Neural cell (in vitro differentiated cells): Measurements from ENCODE around the gene TMEM250. TPM values are rescaled to one million over a fixed set of nuclear protein-coding genes. Genes with fewer than 3 reads are reported as not detected.

Experiments
- H2AFZ ChIP-seq: fragments of 200-600, 300-800 bp; sonication (generic), shearing (Covaris generic); 2 replicates; pipeline ENCODE4 v1.6.0; 2014; ENCODE audit warnings: low read depth, mild to moderate bottlenecking, antibody characterized with exemption, low read length, moderate library complexity
- H3F3A ChIP-seq: fragments of 200-600 bp; shearing (Covaris generic); 2 replicates; pipeline ENCODE4 v1.6.1; 2016; ENCODE audit warnings: mild to moderate bottlenecking, moderate library complexity, mixed read lengths, antibody characterized with exemption, low read length; ENCODE audit not compliant: insufficient read depth, poor library complexity, severe bottlenecking
- H3K27ac ChIP-seq: fragments of 200-600, 300-800 bp; sonication (generic), shearing (Covaris generic); 2 replicates; pipeline ENCODE4 v1.5.1; 2014; ENCODE audit warnings: mild to moderate bottlenecking, low read length, moderate library complexity
- H3K27me3 ChIP-seq: fragments of 300-800, 200-600 bp; sonication (generic), shearing (Covaris generic); 2 replicates; pipeline ENCODE4 v1.6.0; 2014; ENCODE audit warnings: mild to moderate bottlenecking, low read depth, low read length, moderate library complexity; ENCODE audit not compliant: insufficient read depth
- H3K36me3 ChIP-seq: fragments of 300-800, 200-600 bp; sonication (generic), shearing (Covaris generic); 2 replicates; pipeline ENCODE4 v1.5.1; 2014; ENCODE audit warnings: mild to moderate bottlenecking, antibody characterized with exemption, low read length, moderate library complexity; ENCODE audit not compliant: insufficient read depth
- H3K4me2 ChIP-seq: fragments of 300-800, 200-600 bp; sonication (generic), shearing (Covaris generic); 2 replicates; pipeline ENCODE4 v1.6.0; 2014; ENCODE audit warnings: mild to moderate bottlenecking, low read length
- H3K4me3 ChIP-seq: fragments of 300-800, 200-600 bp; sonication (generic), shearing (Covaris generic); 2 replicates; pipeline ENCODE4 v1.5.1; 2014; ENCODE audit warnings: mild to moderate bottlenecking, low read length, moderate library complexity
- H3K79me2 ChIP-seq: fragments of 200-600 bp; shearing (Covaris generic); replicated peaks from 2 replicates; pipeline ENCODE4 v1.6.0; 2014; ENCODE audit warnings: mild to moderate bottlenecking, low read length, moderate library complexity; ENCODE audit not compliant: insufficient read depth
- H3K9ac ChIP-seq: fragments of 300-800, 200-600 bp; sonication (generic), shearing (Covaris generic); 2 replicates; pipeline ENCODE4 v1.6.1; 2016; ENCODE audit warnings: mild to moderate bottlenecking, low read length, mixed read lengths
- H3K9me2 ChIP-seq: fragments of 200-600 bp; shearing (Covaris generic); 2 replicates; pipeline ENCODE4 v1.6.1; 2016; ENCODE audit warnings: mild to moderate bottlenecking, low read length, mixed read lengths; ENCODE audit not compliant: insufficient read depth
- H3K9me3 ChIP-seq: fragments of 200-600, 300-800 bp; sonication (generic), shearing (Covaris generic); 2 replicates; pipeline ENCODE4 v1.6.1; 2016; ENCODE audit warnings: mild to moderate bottlenecking, mixed run types, low read length, moderate library complexity, mixed read lengths
- H4K20me1 ChIP-seq: fragments of 200-600 bp; shearing (Covaris generic); 2 replicates; pipeline ENCODE4 v1.6.1; 2016; ENCODE audit warnings: mild to moderate bottlenecking, mixed run types; ENCODE audit not compliant: insufficient read depth
- EP300 ChIP-seq: fragments of 450-650 bp; conservative IDR thresholded peaks from 2 replicates; pipeline ENCODE4 v1.6.1; 2014; ENCODE audit warnings: antibody characterized with exemption, mild to moderate bottlenecking, moderate library complexity; ENCODE audit not compliant: poor library complexity, severe bottlenecking
- EZH2 ChIP-seq: fragments of 200-600, 300-800 bp; shearing (Covaris generic), sonication (generic); IDR thresholded peaks from 2 replicates; pipeline ENCODE4 v1.6.1; 2014; ENCODE audit warnings: antibody characterized with exemption, low read length, borderline replicate concordance, mild to moderate bottlenecking; ENCODE audit not compliant: insufficient read depth, poor library complexity, severe bottlenecking
- MXI1 ChIP-seq: fragments of 450-650 bp; conservative IDR thresholded peaks from 2 replicates; pipeline ENCODE4 v1.6.1; 2014; ENCODE audit warnings: antibody characterized with exemption, mild to moderate bottlenecking; ENCODE audit not compliant: poor library complexity, severe bottlenecking
- POLR2AphosphoS5 ChIP-seq: IDR thresholded peaks from 2 replicates; pipeline ENCODE4 v1.6.1; 2012
- RAD21 ChIP-seq: fragments of 450-650 bp; conservative IDR thresholded peaks from 2 replicates; pipeline ENCODE4 v1.6.1; 2014; ENCODE audit warnings: antibody characterized with exemption, mild to moderate bottlenecking, moderate library complexity
- SMC3 ChIP-seq: fragments of 450-650 bp; conservative IDR thresholded peaks from 2 replicates; pipeline ENCODE4 v1.6.1; 2014; ENCODE audit warnings: antibody characterized with exemption, mild to moderate bottlenecking, moderate library complexity; ENCODE audit not compliant: poor library complexity
- TAF1 ChIP-seq: IDR thresholded peaks from 2 replicates; pipeline ENCODE4 v1.6.1; 2012; ENCODE audit warnings: low read depth
- polyA plus RNA-seq: library from polyadenylated mRNA; depleted of rRNA; stranded (reverse); fragments of >200 nt; gene quantifications from 2 replicates; pipeline ENCODE4 v1.2.3, GENCODE V29; 2014
- TF ChIP-seq, protein P1 (sequence below): fragments of 450-650 bp; IDR thresholded peaks from 2 replicates; pipeline ENCODE4 v1.5.1; 2014; ENCODE audit warnings: antibody characterized with exemption, mild to moderate bottlenecking, moderate library complexity; ENCODE audit not compliant: poor library complexity, severe bottlenecking
- TF ChIP-seq, protein P2 (sequence below): IDR thresholded peaks from 2 replicates; pipeline ENCODE4 v1.6.1; 2012; ENCODE audit warnings: borderline replicate concordance

TMEM250 gene
- polyA plus RNA-seq, 1 donor from 2014 or later = 15.0 TPM

DNA sequence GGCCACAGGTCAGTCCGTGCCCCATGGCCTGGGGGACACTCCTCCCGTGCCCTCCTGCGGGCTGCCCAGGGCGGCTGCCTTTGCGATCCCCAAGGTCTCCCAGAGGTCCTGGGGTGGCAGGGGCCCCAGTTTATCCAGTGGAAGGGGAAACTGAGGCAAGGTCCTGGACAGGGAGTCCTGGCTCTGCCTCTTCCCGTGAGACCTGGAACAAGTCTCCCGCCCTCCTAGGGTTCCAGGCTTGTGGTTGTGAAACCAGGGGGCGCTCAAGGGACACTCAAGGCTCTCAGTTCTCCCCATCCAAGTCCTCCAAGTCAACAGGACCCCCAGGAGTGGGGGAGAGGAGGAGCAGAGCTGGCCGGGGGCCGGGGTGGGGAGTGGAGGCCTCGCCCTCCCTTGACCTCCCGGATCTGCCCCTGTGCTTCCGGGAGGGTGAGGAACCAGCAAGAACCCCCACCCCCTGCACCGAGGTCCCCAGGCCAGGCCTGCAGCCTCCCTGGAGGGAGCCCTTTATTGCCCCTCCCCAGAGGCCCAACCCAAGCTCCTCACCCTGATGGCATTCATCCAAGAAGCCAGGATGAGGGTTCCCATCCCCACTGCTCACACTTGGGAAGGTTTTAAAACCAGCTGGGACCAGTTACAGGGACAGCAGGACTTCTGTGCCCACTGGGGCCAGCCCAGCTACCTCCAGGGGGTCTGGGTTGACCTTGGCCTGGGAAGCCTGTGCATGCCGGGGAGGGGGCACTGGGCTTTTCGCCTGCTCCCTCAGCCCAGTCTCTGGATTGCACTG, 24.7 kb upstream of the TMEM250 start:
- H3K9me3 ChIP-seq = no peaks in the 10 kb centered on the region
- TF ChIP-seq SMC3 (no peak), TAF1 (no peak), EP300 (no peak), EZH2 (no peak), MXI1 (no peak), RAD21 (no peak), POLR2AphosphoS5 (no peak)
- TF ChIP-seq, protein P1, sequence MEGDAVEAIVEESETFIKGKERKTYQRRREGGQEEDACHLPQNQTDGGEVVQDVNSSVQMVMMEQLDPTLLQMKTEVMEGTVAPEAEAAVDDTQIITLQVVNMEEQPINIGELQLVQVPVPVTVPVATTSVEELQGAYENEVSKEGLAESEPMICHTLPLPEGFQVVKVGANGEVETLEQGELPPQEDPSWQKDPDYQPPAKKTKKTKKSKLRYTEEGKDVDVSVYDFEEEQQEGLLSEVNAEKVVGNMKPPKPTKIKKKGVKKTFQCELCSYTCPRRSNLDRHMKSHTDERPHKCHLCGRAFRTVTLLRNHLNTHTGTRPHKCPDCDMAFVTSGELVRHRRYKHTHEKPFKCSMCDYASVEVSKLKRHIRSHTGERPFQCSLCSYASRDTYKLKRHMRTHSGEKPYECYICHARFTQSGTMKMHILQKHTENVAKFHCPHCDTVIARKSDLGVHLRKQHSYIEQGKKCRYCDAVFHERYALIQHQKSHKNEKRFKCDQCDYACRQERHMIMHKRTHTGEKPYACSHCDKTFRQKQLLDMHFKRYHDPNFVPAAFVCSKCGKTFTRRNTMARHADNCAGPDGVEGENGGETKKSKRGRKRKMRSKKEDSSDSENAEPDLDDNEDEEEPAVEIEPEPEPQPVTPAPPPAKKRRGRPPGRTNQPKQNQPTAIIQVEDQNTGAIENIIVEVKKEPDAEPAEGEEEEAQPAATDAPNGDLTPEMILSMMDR = no peak
- TF ChIP-seq, protein P2, sequence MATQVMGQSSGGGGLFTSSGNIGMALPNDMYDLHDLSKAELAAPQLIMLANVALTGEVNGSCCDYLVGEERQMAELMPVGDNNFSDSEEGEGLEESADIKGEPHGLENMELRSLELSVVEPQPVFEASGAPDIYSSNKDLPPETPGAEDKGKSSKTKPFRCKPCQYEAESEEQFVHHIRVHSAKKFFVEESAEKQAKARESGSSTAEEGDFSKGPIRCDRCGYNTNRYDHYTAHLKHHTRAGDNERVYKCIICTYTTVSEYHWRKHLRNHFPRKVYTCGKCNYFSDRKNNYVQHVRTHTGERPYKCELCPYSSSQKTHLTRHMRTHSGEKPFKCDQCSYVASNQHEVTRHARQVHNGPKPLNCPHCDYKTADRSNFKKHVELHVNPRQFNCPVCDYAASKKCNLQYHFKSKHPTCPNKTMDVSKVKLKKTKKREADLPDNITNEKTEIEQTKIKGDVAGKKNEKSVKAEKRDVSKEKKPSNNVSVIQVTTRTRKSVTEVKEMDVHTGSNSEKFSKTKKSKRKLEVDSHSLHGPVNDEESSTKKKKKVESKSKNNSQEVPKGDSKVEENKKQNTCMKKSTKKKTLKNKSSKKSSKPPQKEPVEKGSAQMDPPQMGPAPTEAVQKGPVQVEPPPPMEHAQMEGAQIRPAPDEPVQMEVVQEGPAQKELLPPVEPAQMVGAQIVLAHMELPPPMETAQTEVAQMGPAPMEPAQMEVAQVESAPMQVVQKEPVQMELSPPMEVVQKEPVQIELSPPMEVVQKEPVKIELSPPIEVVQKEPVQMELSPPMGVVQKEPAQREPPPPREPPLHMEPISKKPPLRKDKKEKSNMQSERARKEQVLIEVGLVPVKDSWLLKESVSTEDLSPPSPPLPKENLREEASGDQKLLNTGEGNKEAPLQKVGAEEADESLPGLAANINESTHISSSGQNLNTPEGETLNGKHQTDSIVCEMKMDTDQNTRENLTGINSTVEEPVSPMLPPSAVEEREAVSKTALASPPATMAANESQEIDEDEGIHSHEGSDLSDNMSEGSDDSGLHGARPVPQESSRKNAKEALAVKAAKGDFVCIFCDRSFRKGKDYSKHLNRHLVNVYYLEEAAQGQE = no peak
- H3K27me3 ChIP-seq = no peaks in the 10 kb centered on the region
- no peak overlapping the region for H3K9ac ChIP-seq
- no peak overlapping the region for H3K4me2 ChIP-seq
- no peak overlapping the region for H3K4me3 ChIP-seq
- H3K79me2 ChIP-seq = no peaks in the 10 kb centered on the region
- no peaks in the 10 kb centered on the region for H3F3A ChIP-seq
- no peak overlapping the region for H3K27ac ChIP-seq
- H2AFZ ChIP-seq = no peak overlapping the region
- no peaks in the 10 kb centered on the region for H3K36me3 ChIP-seq
- H3K9me2 ChIP-seq = no peaks in the 10 kb centered on the region
- no peaks in the 10 kb centered on the region for H4K20me1 ChIP-seq

- Histone ChIP-seq H3K9ac (no peak overlapping the region), H3K4me3 (no peak overlapping the region), H4K20me1 (no peaks in the 10 kb centered on the region), H3K4me2 (no peak overlapping the region), H3K9me2 (no peaks in the 10 kb centered on the region), H3K27me3 (no peaks in the 10 kb centered on the region), H3K9me3 (no peaks in the 10 kb centered on the region), H2AFZ (no peak overlapping the region), H3K36me3 (no peaks in the 10 kb centered on the region), H3K79me2 (no peaks in the 10 kb centered on the region), H3F3A (no peaks in the 10 kb centered on the region), H3K27ac (no peak overlapping the region)
- TF ChIP-seq, protein P1 = no peak
- TF ChIP-seq RAD21 = no peak
- no peak for TF ChIP-seq SMC3
- no peak for TF ChIP-seq EZH2
- TF ChIP-seq POLR2AphosphoS5 = no peak
- TF ChIP-seq EP300 = no peak
- no peak for TF ChIP-seq MXI1
- TF ChIP-seq TAF1 = no peak
- TF ChIP-seq, protein P2 = no peak
Measured at GRCh38 chr9:136142859-136143214, 24.2 kb upstream of the TMEM250 start.
